ENCODE results near the gene ACBD5. TPM values are rescaled to one million over a fixed set of nuclear protein-coding genes. Genes with fewer than 3 reads are reported as not detected.

ACBD5 gene
- total RNA-seq, 6 donors from 2014 or later, result 13.3 to 34.2 (median 22.4) TPM

- Histone ChIP-seq H3K27ac (no peak overlapping the region), H3K27me3 (no peaks in the 10 kb centered on the region), H3K36me3 (peaks cover 12 to 37% (median 20%) of the 10 kb centered on the region in 4 donors), H3K4me1 (peaks cover 10 to 26% (median 18%) of the 10 kb centered on the region in 4 donors), H3K9me3 (no peaks in the 10 kb centered on the region), H3K4me3 (no peak overlapping the region)
- DNase-seq (no peak), ATAC-seq (ENCODE audit: low FRiP score in 2 of 2) (no peak)
- 87 to 94% methylated on average over 1 of the region's 1 CpG for WGBS, 2 donors
- TF ChIP-seq, protein P1, sequence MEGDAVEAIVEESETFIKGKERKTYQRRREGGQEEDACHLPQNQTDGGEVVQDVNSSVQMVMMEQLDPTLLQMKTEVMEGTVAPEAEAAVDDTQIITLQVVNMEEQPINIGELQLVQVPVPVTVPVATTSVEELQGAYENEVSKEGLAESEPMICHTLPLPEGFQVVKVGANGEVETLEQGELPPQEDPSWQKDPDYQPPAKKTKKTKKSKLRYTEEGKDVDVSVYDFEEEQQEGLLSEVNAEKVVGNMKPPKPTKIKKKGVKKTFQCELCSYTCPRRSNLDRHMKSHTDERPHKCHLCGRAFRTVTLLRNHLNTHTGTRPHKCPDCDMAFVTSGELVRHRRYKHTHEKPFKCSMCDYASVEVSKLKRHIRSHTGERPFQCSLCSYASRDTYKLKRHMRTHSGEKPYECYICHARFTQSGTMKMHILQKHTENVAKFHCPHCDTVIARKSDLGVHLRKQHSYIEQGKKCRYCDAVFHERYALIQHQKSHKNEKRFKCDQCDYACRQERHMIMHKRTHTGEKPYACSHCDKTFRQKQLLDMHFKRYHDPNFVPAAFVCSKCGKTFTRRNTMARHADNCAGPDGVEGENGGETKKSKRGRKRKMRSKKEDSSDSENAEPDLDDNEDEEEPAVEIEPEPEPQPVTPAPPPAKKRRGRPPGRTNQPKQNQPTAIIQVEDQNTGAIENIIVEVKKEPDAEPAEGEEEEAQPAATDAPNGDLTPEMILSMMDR (IDR thresholded peaks at IDR 0.05), result no peak
- TF ChIP-seq POLR2AphosphoS5 (IDR thresholded peaks at IDR 0.05) (no peak), EP300 (IDR thresholded peaks at IDR 0.05) (no peak), POLR2A (IDR thresholded peaks at IDR 0.05) (no peak)
Observed at GRCh38 chr10:27150261-27150660, 90.3 kb downstream of the ACBD5 start.

- H3K4me1 ChIP-seq, result peaks cover 5 to 16% (median 12%) of the 10 kb centered on the region in 4 donors
- 71 to 86% methylated on average over 5 of the region's 5 CpGs for WGBS, 2 donors
- H3K9me3 ChIP-seq, result no peaks in the 10 kb centered on the region
- H3K4me3 ChIP-seq, result no peak overlapping the region
- no peak for DNase-seq
- no peak for ATAC-seq (ENCODE audit: low FRiP score in 2 of 2)
- no peak overlapping the region for H3K27ac ChIP-seq
- TF ChIP-seq, protein P1 (IDR thresholded peaks at IDR 0.05), result no peak
- TF ChIP-seq POLR2A (IDR thresholded peaks at IDR 0.05) (no peak), POLR2AphosphoS5 (IDR thresholded peaks at IDR 0.05) (no peak), EP300 (IDR thresholded peaks at IDR 0.05) (no peak)
- no peaks in the 10 kb centered on the region for H3K27me3 ChIP-seq
- peaks cover 12 to 63% (median 37%) of the 10 kb centered on the region in 4 donors for H3K36me3 ChIP-seq
Observed at GRCh38 chr10:27147701-27148100, 92.9 kb downstream of the ACBD5 start.

DNA sequence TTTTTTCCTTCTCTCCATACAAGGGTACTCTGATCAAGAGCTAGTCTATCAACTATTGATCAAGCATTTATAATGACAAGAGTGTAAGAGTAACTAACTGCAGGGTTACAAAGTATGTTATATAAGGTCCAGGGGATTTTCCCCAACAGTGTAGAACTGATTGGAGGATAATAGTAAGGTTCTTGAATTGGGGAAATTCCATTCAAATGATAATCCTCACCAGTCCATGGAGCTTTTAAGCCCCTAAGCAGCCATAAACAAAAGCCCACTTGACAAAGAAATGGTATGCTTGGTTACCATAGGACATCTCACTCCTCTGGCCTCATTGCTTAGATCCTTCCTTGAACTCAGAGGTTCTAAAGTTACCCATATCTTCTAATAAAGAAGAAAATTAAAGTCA is 94.7 kb downstream of the ACBD5 start:
- TF ChIP-seq EP300 (IDR thresholded peaks at IDR 0.05) (no peak), POLR2A (IDR thresholded peaks at IDR 0.05) (no peak), POLR2AphosphoS5 (IDR thresholded peaks at IDR 0.05) (no peak)
- TF ChIP-seq, protein P1 (IDR thresholded peaks at IDR 0.05), result no peak
- no peak for ATAC-seq (ENCODE audit: low FRiP score in 2 of 2)
- Histone ChIP-seq H3K27ac (no peak overlapping the region), H3K36me3 (peaks cover 12 to 81% (median 49%) of the 10 kb centered on the region in 4 donors), H3K4me3 (no peak overlapping the region), H3K27me3 (no peaks in the 10 kb centered on the region), H3K4me1 (peaks cover 0 to 6% (median 4%) of the 10 kb centered on the region in 4 donors), H3K9me3 (no peaks in the 10 kb centered on the region)
- no peak for DNase-seq

Small RNAs within 50 kb of the gene (small RNA-seq; reads per million reads assigned to genes)
- 0 to 0.59 (median 0.07) reads per million in 4 donors for gene RNU2-24P
- gene RNU7-12P, result 0 reads per million in 4 donors

Other genes with a start within 250 kb of the ACBD5 start
- gene ANKRD26, start 140.3 kb downstream of the ACBD5 start, total RNA-seq, result 10 to 100 TPM in 2 of 6 donors, 1 to 10 TPM in 4; 4.9 to 45.1 (median 6.5) TPM
- 10 to 100 TPM; 30.6 to 85.7 (median 64.2) TPM for gene YME1L1, start 86.4 kb downstream of the ACBD5 start, total RNA-seq
- gene MASTL, start 85.4 kb downstream of the ACBD5 start, total RNA-seq, result 10 to 100 TPM in 2 of 6 donors, 1 to 10 TPM in 4; 5.7 to 19.9 (median 7.5) TPM

Data from upper lobe of left lung (tissue), 6 donors.